ENCODE data around the gene MPRIP. TPM values are rescaled to one million over a fixed set of nuclear protein-coding genes. Genes with fewer than 3 reads are reported as not detected.

MPRIP gene
- polyA plus RNA-seq, 1 donor from 2014 or later: 47.3 TPM

- TF ChIP-seq, protein P1, sequence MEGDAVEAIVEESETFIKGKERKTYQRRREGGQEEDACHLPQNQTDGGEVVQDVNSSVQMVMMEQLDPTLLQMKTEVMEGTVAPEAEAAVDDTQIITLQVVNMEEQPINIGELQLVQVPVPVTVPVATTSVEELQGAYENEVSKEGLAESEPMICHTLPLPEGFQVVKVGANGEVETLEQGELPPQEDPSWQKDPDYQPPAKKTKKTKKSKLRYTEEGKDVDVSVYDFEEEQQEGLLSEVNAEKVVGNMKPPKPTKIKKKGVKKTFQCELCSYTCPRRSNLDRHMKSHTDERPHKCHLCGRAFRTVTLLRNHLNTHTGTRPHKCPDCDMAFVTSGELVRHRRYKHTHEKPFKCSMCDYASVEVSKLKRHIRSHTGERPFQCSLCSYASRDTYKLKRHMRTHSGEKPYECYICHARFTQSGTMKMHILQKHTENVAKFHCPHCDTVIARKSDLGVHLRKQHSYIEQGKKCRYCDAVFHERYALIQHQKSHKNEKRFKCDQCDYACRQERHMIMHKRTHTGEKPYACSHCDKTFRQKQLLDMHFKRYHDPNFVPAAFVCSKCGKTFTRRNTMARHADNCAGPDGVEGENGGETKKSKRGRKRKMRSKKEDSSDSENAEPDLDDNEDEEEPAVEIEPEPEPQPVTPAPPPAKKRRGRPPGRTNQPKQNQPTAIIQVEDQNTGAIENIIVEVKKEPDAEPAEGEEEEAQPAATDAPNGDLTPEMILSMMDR (IDR thresholded peaks at IDR 0.05; ENCODE audit: poor library complexity, severe bottlenecking): no peak
- TF ChIP-seq RAD21 (conservative IDR thresholded peaks at IDR 0.05): no peak
- no peak for TF ChIP-seq EZH2 (IDR thresholded peaks at IDR 0.05; ENCODE audit: borderline replicate concordance, insufficient read depth, low read length, poor library complexity, severe bottlenecking)
- TF ChIP-seq TAF1 (IDR thresholded peaks at IDR 0.05; ENCODE audit: low read depth): no peak
- no peak for TF ChIP-seq EP300 (conservative IDR thresholded peaks at IDR 0.05; ENCODE audit: poor library complexity, severe bottlenecking)
- TF ChIP-seq POLR2AphosphoS5 (IDR thresholded peaks at IDR 0.05): no peak
- TF ChIP-seq MXI1 (conservative IDR thresholded peaks at IDR 0.05; ENCODE audit: poor library complexity, severe bottlenecking): no peak
- TF ChIP-seq REST (IDR thresholded peaks at IDR 0.05; ENCODE audit: borderline replicate concordance): no peak
- TF ChIP-seq SMC3 (conservative IDR thresholded peaks at IDR 0.05; ENCODE audit: poor library complexity): no peak
- no peaks in the 10 kb centered on the region for H3F3A ChIP-seq (ENCODE audit: insufficient read depth, low read length, poor library complexity, severe bottlenecking)
- H3K27ac ChIP-seq (ENCODE audit: low read length): no peak overlapping the region
- no peaks in the 10 kb centered on the region for H3K27me3 ChIP-seq (ENCODE audit: insufficient read depth, low read depth, low read length)
- H3K36me3 ChIP-seq (ENCODE audit: insufficient read depth, low read length): no peaks in the 10 kb centered on the region
- no peaks in the 10 kb centered on the region for H3K9me3 ChIP-seq (ENCODE audit: low read length)
- H4K20me1 ChIP-seq (ENCODE audit: insufficient read depth): peaks cover 15% of the 10 kb centered on the region
- no peak overlapping the region for H2AFZ ChIP-seq (ENCODE audit: low read depth, low read length)
- peaks cover 71% of the 10 kb centered on the region for H3K79me2 ChIP-seq (replicated peaks; ENCODE audit: insufficient read depth, low read length)
- no peak overlapping the region for H3K9ac ChIP-seq (ENCODE audit: low read length)
- H3K9me2 ChIP-seq (ENCODE audit: insufficient read depth, low read length): no peaks in the 10 kb centered on the region
- no peak overlapping the region for H3K4me3 ChIP-seq (ENCODE audit: low read length)
- H3K4me2 ChIP-seq (ENCODE audit: low read length): no peak overlapping the region
Measured at GRCh38 chr17:17058304-17058703, 16.0 kb downstream of the MPRIP start.

DNA sequence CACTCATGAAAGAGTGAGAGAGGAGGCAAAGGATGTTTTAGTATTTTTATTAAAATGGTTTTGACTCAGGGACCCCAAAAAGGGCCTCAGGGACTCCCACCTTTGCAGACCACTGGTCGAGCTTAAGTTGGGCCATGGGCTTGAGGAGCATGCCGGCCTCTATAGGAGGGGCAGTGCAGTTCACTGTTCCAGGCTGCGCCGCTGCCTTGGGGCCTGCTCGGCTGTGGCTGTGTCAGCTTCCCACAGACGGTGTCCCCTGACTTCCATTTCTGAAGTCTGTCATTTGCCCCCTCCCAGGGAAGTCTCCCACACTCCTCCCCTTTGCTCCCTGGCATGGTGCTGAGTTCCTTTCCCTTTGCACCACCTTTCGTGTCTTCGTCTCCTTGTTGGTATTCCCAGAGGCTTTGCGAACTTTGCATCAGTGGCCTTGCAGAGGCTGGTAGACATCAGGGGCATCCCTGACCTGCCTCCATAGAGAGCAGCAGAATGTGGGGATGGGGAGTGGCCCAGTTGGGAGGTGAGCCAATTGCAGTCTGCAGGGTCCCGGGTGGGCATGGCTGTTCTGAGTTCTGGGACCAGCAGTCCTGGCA, 17.1 kb downstream of the MPRIP start:
- no peaks in the 10 kb centered on the region for H3F3A ChIP-seq (ENCODE audit: insufficient read depth, low read length, poor library complexity, severe bottlenecking)
- no peak overlapping the region for H3K9ac ChIP-seq (ENCODE audit: low read length)
- peaks cover 65% of the 10 kb centered on the region for H3K79me2 ChIP-seq (replicated peaks; ENCODE audit: insufficient read depth, low read length)
- H3K36me3 ChIP-seq (ENCODE audit: insufficient read depth, low read length): no peaks in the 10 kb centered on the region
- TF ChIP-seq REST (IDR thresholded peaks at IDR 0.05; ENCODE audit: borderline replicate concordance): no peak
- TF ChIP-seq EZH2 (IDR thresholded peaks at IDR 0.05; ENCODE audit: borderline replicate concordance, insufficient read depth, low read length, poor library complexity, severe bottlenecking): no peak
- TF ChIP-seq RAD21 (conservative IDR thresholded peaks at IDR 0.05): no peak
- TF ChIP-seq TAF1 (IDR thresholded peaks at IDR 0.05; ENCODE audit: low read depth): no peak
- no peak overlapping the region for H2AFZ ChIP-seq (ENCODE audit: low read depth, low read length)
- H3K4me2 ChIP-seq (ENCODE audit: low read length): no peak overlapping the region
- no peak overlapping the region for H3K4me3 ChIP-seq (ENCODE audit: low read length)
- H3K9me2 ChIP-seq (ENCODE audit: insufficient read depth, low read length): no peaks in the 10 kb centered on the region
- H3K27me3 ChIP-seq (ENCODE audit: insufficient read depth, low read depth, low read length): no peaks in the 10 kb centered on the region
- no peak overlapping the region for H3K27ac ChIP-seq (ENCODE audit: low read length)
- no peaks in the 10 kb centered on the region for H3K9me3 ChIP-seq (ENCODE audit: low read length)
- H4K20me1 ChIP-seq (ENCODE audit: insufficient read depth): peaks cover 13% of the 10 kb centered on the region
